Pancreas (tissue), 10 donors: ENCODE measurements around the gene PASK. TPM values are rescaled to one million over a fixed set of nuclear protein-coding genes. Genes with fewer than 3 reads are reported as not detected.

Experiments used
- ATAC-seq, 4 donors: fragments of 200-7000 bp; cut with Tn5 transposase; one replicate each; pipeline versions ENCODE4 v1.8.0 to v1.9.1; 2020; ENCODE audit warnings: mild to moderate bottlenecking in 4 of 4, moderate library complexity in 4 of 4
- DNase-seq, 6 donors: peaks; one replicate each; pipeline ENCODE4 v3.0.0-alpha.2; 2020
- FAIRE-seq: peaks from 2 replicates; lab custom pipeline; 2012; peaks lifted over from hg19 to GRCh38; lab: Jason Lieb, UNC
- H3K27ac ChIP-seq, 4 donors: fragments of 200-600 bp; sonication (generic); 1 replicate in 3 of 4; 2 replicates in 1 of 4; pipeline versions ENCODE4 v1.5.0 to v1.8.0; 2020
- H3K27me3 ChIP-seq, 4 donors: fragments of 200-600 bp; one replicate each; pipeline ENCODE4 v1.8.0; 2021
- H3K36me3 ChIP-seq, 3 donors: fragments of 200-600 bp; sonication (generic) in 1 of 3; one replicate each; pipeline versions ENCODE4 v1.5.0 to v1.8.0; 2020 to 2021
- H3K4me1 ChIP-seq, 3 donors: fragments of 200-600 bp; one replicate each; pipeline ENCODE4 v1.8.0; 2021
- H3K4me3 ChIP-seq, 4 donors: fragments of 200-600 bp; sonication (generic) in 2 of 4; one replicate each; pipeline versions ENCODE4 v1.5.0 to v1.8.0; 2020 to 2021
- H3K9me3 ChIP-seq, 4 donors: fragments of 200-600 bp; one replicate each; pipeline ENCODE4 v1.8.0; 2021
- CTCF ChIP-seq, 4 donors: fragments of 200-600 bp; sonication (generic) in 3 of 4; IDR thresholded peaks; one replicate each; pipeline versions ENCODE4 v1.5.0 to v1.8.0; 2021; ENCODE audit warnings: antibody characterized with exemption in 4 of 4
- WGBS, 2 donors: extraction: QIAGEN DNeasy Blood & Tissue Kit; methylation state at CpG; one replicate each; pipeline ENCODE4 v1.1.7; 2013; 5-methylcytosine and 5-hydroxymethylcytosine counted together
- intact Hi-C, 3 donors: fragments of 100-400 bp; cut with DNase I; formaldehyde crosslinking; loops; one replicate each; pipeline versions ENCODE4 v1.11.1 to v1.14.2; 2022
- polyA plus RNA-seq, 2 donors: library from polyadenylated mRNA; stranded (reverse); fragments of 200-250 nt; gene quantifications; one replicate each; pipeline ENCODE4 v1.2.3, GENCODE V29; 2013
- total RNA-seq, 6 donors: library from RNA; stranded (reverse); fragmentation: NEBNext Ultra II Directional in 4 of 6; extraction: Animal tissue kit (Norgen Biotek cat#: 25700) in 4 of 6; gene quantifications; one replicate each; pipeline versions ENCODE4 v1.2.1 to v1.2.4, GENCODE V29; 2021 to 2023
- donor health status: healthy with polysubstance abuse.
- donor health status: DM: no; HTN: no; CAD: no; lungs with moderate emphysema.
- donor health status: DM: no; HTN: no; CAD: no.
- donor health status: control.
- donor health status: control.
- donor health status: Bipolar disorder and iron deficiency.
- donor health status: DM: yes; HTN: yes; CAD: no.
- donor health status: DM: no; HTN: no; CAD: no.
- donor health status: DM: no; HTN: no; CAD: no.
- donor health status: DM: yes; HTN: yes; CAD: no.

PASK gene
- total and polyA plus RNA-seq, 8 donors, result 3.7 to 14.5 (median 9.2) TPM

- no peak for TF ChIP-seq CTCF (IDR thresholded peaks at IDR 0.05)
- Histone ChIP-seq H3K4me3 (no peak overlapping the region), H3K27me3 (no peaks in the 10 kb centered on the region), H3K9me3 (no peaks in the 10 kb centered on the region), H3K4me1 (no peaks in the 10 kb centered on the region), H3K27ac (no peak overlapping the region), H3K36me3 (peaks cover 0 to 67% (median 23%) of the 10 kb centered on the region in 3 donors)
- ATAC-seq (peak in 2 of 4 donors; percentile 23 to 47), DNase-seq (no peak), FAIRE-seq (no peak)
- 82 to 87% methylated on average over 8 of the region's 8 CpGs for WGBS, 2 donors
- intact Hi-C loops, result no loop called here
Observed at GRCh38 chr2:241092677-241093076, 56.6 kb downstream of the PASK start.

- ATAC-seq (no peak), FAIRE-seq (no peak), DNase-seq (no peak)
- no peak overlapping the region for H3K4me3 ChIP-seq
- no peaks in the 10 kb centered on the region for H3K4me1 ChIP-seq
- intact Hi-C loops, result no loop called here
- WGBS, 2 donors, result 87 to 89% methylated on average over 22 of the region's 22 CpGs
- H3K27ac ChIP-seq, result no peak overlapping the region
- peaks cover 0 to 75% (median 28%) of the 10 kb centered on the region in 3 donors for H3K36me3 ChIP-seq
- H3K9me3 ChIP-seq, result no peaks in the 10 kb centered on the region
- no peaks in the 10 kb centered on the region for H3K27me3 ChIP-seq
- TF ChIP-seq CTCF (IDR thresholded peaks at IDR 0.05), result no peak
Observed at GRCh38 chr2:241091734-241092445, 57.4 kb downstream of the PASK start.

- Histone ChIP-seq H3K36me3 (peaks cover 0 to 79% (median 25%) of the 10 kb centered on the region in 3 donors), H3K4me1 (no peaks in the 10 kb centered on the region), H3K27me3 (no peaks in the 10 kb centered on the region), H3K27ac (no peak overlapping the region), H3K9me3 (no peaks in the 10 kb centered on the region), H3K4me3 (no peak overlapping the region)
- intact Hi-C loops, result no loop called here
- FAIRE-seq (no peak), DNase-seq (no peak), ATAC-seq (no peak)
- no peak for TF ChIP-seq CTCF (IDR thresholded peaks at IDR 0.05)
- WGBS, 2 donors, result 65 to 70% methylated on average over 10 of the region's 10 CpGs
Observed at GRCh38 chr2:241091201-241091600, 58.1 kb downstream of the PASK start.

- H3K4me1 ChIP-seq, result no peaks in the 10 kb centered on the region
- intact Hi-C loops, result no loop called here
- 84 to 88% methylated on average over 20 of the region's 20 CpGs for WGBS, 2 donors
- H3K36me3 ChIP-seq, result peaks cover 0 to 61% (median 21%) of the 10 kb centered on the region in 3 donors
- no peak for TF ChIP-seq CTCF (IDR thresholded peaks at IDR 0.05)
- no peak for FAIRE-seq
- no peaks in the 10 kb centered on the region for H3K27me3 ChIP-seq
- H3K9me3 ChIP-seq, result no peaks in the 10 kb centered on the region
- H3K27ac ChIP-seq, result peak overlapping the region in 1 of 4 donors; percentile 33
- no peak for DNase-seq
- ATAC-seq, result peak in 1 of 4 donors; percentile 11
- no peak overlapping the region for H3K4me3 ChIP-seq
Observed at GRCh38 chr2:241088791-241089732, 60.2 kb downstream of the PASK start.
